GM19023 (cell line): ENCODE measurements around the gene CRELD2.
"Not testable (repeated sequence)": the region's sequence is repeated elsewhere in the genome, so short reads cannot be mapped to it uniquely, and the experiment has no call there.

Source experiments
- ATAC-seq: cut with Tn5 transposase; IDR thresholded peaks from one replicate; pipeline ENCODE4 v1.9.1; 2021; ENCODE audit warnings: mild to moderate bottlenecking, moderate library complexity; ENCODE audit not compliant: unreplicated experiment

CRELD2 gene

GRCh38 chr22:49943405-49943765, 25.0 kb downstream of the CRELD2 start:
- ATAC-seq = no peak

- no peak for ATAC-seq
Observed at GRCh38 chr22:49943771-49944398, 25.5 kb downstream of the CRELD2 start.

GRCh38 chr22:49944399-49944891, 26.0 kb downstream of the CRELD2 start:
- no peak for ATAC-seq

- not testable (repeated sequence) for ATAC-seq
Observed at GRCh38 chr22:49945042-49945794, 26.8 kb downstream of the CRELD2 start.

GRCh38 chr22:49946612-49947295, 28.3 kb downstream of the CRELD2 start:
- ATAC-seq = no peak

GRCh38 chr22:49947296-49947622, 28.8 kb downstream of the CRELD2 start:
- ATAC-seq = no peak

- no peak for ATAC-seq
Observed at GRCh38 chr22:49948116-49948957, 29.9 kb downstream of the CRELD2 start.

- no peak for ATAC-seq
Observed at GRCh38 chr22:49948958-49949913, 30.8 kb downstream of the CRELD2 start.

GRCh38 chr22:49949914-49950292, 31.5 kb downstream of the CRELD2 start:
- no peak for ATAC-seq

GRCh38 chr22:49950396-49950994, 32.1 kb downstream of the CRELD2 start:
- ATAC-seq = no peak

GRCh38 chr22:49951000-49951677, 32.7 kb downstream of the CRELD2 start:
- ATAC-seq = no peak

GRCh38 chr22:49951678-49951985, 33.2 kb downstream of the CRELD2 start:
- ATAC-seq = no peak

- ATAC-seq = no peak
Observed at GRCh38 chr22:49951986-49952896, 33.8 kb downstream of the CRELD2 start.

GRCh38 chr22:49953027-49953679, 34.7 kb downstream of the CRELD2 start:
- no peak for ATAC-seq

- ATAC-seq = no peak
Observed at GRCh38 chr22:49953680-49954344, 35.4 kb downstream of the CRELD2 start.

- no peak for ATAC-seq
Observed at GRCh38 chr22:49954354-49954753, 35.9 kb downstream of the CRELD2 start.

GRCh38 chr22:49954991-49955580, 36.7 kb downstream of the CRELD2 start:
- ATAC-seq = no peak
